ENCODE data around the gene PPP1R1B.

DNA sequence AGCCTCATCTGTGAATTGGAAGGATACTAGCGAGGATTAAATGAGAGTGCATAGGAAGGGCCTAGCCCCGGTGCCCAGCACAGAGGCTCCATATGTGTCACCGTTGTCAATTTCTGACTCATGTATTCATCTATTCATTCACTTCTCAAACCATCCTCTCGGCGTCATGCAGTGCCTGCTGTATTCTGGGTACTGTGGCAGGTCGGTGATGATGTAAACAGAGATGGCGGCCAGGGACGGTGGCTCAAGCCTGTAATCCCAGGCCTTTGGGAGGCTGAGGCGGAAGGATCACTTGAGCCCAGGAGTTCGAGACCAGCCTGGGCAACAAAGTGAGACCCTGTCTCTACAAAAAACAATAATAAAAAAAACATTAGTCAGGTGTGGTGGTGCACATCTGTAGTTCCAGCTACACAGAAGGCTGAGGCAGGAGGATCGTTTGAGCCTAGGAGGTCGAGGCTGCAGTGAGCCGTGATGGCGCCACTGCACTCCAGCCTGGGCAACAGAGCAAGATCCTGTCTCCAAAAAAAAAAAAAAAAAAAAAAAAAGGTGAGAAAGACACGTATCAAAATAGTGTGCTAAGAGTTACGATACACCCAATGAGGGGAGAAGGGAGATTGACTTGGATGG is 4.3 kb upstream of the PPP1R1B start:
- no peak for TF ChIP-seq POLR2A (IDR thresholded peaks at IDR 0.05)
- TF ChIP-seq, protein P1, sequence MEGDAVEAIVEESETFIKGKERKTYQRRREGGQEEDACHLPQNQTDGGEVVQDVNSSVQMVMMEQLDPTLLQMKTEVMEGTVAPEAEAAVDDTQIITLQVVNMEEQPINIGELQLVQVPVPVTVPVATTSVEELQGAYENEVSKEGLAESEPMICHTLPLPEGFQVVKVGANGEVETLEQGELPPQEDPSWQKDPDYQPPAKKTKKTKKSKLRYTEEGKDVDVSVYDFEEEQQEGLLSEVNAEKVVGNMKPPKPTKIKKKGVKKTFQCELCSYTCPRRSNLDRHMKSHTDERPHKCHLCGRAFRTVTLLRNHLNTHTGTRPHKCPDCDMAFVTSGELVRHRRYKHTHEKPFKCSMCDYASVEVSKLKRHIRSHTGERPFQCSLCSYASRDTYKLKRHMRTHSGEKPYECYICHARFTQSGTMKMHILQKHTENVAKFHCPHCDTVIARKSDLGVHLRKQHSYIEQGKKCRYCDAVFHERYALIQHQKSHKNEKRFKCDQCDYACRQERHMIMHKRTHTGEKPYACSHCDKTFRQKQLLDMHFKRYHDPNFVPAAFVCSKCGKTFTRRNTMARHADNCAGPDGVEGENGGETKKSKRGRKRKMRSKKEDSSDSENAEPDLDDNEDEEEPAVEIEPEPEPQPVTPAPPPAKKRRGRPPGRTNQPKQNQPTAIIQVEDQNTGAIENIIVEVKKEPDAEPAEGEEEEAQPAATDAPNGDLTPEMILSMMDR (IDR thresholded peaks at IDR 0.05) = no peak

Measured in gastroesophageal sphincter (tissue), 3 donors.